A549 (cell line): ENCODE data around the gene FHL2. TPM values are rescaled to one million over a fixed set of nuclear protein-coding genes. Genes with fewer than 3 reads are reported as not detected.

Experiments
- ATAC-seq, 2 experiments: fragments of 200-7000 bp in 1 of 2; fragments of >200 bp in 1 of 2; cut with Nextera tagmentation in 1 of 2; cut with Tn5 transposase in 1 of 2; 3 replicates each; pipeline versions ENCODE4 v1.8.0 to v1.9.1; 2018 to 2020; ENCODE audit warnings: mild to moderate bottlenecking in 1 of 2, moderate library complexity in 1 of 2
- CTCF ChIA-PET: fragments of 300-600 bp; sonication (Branson Sonifier 250); formaldehyde crosslinking; extraction: SDS; loops from one replicate; lab custom pipeline; 2021; ENCODE audit warnings: antibody characterized with exemption, inconsistent platforms; lab: Yijun Ruan, JAX
- POLR2A ChIA-PET: fragments of 350-600 bp; formaldehyde crosslinking; extraction: SDS; loops from one replicate; lab custom pipeline; 2021; ENCODE audit warnings: antibody characterized with exemption, inconsistent platforms; lab: Yijun Ruan, JAX
- DNase-seq, 2 experiments: peaks; one replicate each; pipeline versions ENCODE4 v3.0.0 to v3.0.0-alpha.2; 2011 to 2016; ENCODE audit warnings: low read depth in 1 of 2, low spot score in 1 of 2
- FAIRE-seq: peaks from 2 replicates; lab custom pipeline; 2011; peaks lifted over from hg19 to GRCh38; lab: Jason Lieb, UNC
- H3K27ac ChIP-seq, 2 experiments: fragments of >200 bp; sonication (Bioruptor Twin); formaldehyde crosslinking; 3 replicates each; pipeline ENCODE4 v1.5.1; 2016 to 2017
- H3K4me1 ChIP-seq: fragments of >200 bp; sonication (Bioruptor Twin); formaldehyde crosslinking; 3 replicates; pipeline ENCODE4 v1.6.1; 2016
- H3K4me2 ChIP-seq: fragments of >200 bp; sonication (Bioruptor Twin); formaldehyde crosslinking; 3 replicates; pipeline ENCODE4 v1.6.1; 2016
- H3K4me3 ChIP-seq: fragments of >200 bp; sonication (Bioruptor Twin); formaldehyde crosslinking; 3 replicates; pipeline ENCODE4 v1.5.1; 2016
- H3K9me3 ChIP-seq: fragments of >200 bp; sonication (Bioruptor Twin); formaldehyde crosslinking; 3 replicates; pipeline ENCODE4 v1.6.1; 2016
- ATOH8 ChIP-seq: fragments of 250-450 bp; sonication (Bioruptor Pico); IDR thresholded peaks from 2 replicates; pipeline ENCODE4 v1.5.0; 2020; ENCODE audit warnings: low read depth, mild to moderate bottlenecking, moderate library complexity
- CBX8 ChIP-seq: fragments of 200-600 bp; sonication (generic); IDR thresholded peaks from 2 replicates; pipeline ENCODE4 v1.6.1; 2016
- CHD2 ChIP-seq: fragments of 150-350 bp; IDR thresholded peaks from 2 replicates; pipeline ENCODE4 v1.6.1; 2014; ENCODE audit warnings: low read length; ENCODE audit not compliant: partially characterized antibody
- EHF ChIP-seq: fragments of 250-450 bp; sonication (Bioruptor Pico); IDR thresholded peaks from 2 replicates; pipeline ENCODE4 v1.5.0; 2020; ENCODE audit warnings: mild to moderate bottlenecking
- EHMT2 ChIP-seq: fragments of 200-600 bp; sonication (generic); IDR thresholded peaks from 2 replicates; pipeline ENCODE4 v1.6.1; 2016; ENCODE audit warnings: antibody characterized with exemption, low read depth, mild to moderate bottlenecking, moderate library complexity
- ELK1 ChIP-seq: fragments of 150-350 bp; IDR thresholded peaks from 2 replicates; pipeline ENCODE4 v1.6.1; 2014; ENCODE audit warnings: low read depth, mild to moderate bottlenecking, low read length
- ESRRA ChIP-seq: fragments of 150-350 bp; IDR thresholded peaks from 2 replicates; pipeline ENCODE4 v1.6.1; 2014; ENCODE audit warnings: mild to moderate bottlenecking, low read length, borderline replicate concordance
- FOSB ChIP-seq: fragments of 250-450 bp; sonication (Bioruptor Pico); IDR thresholded peaks from 2 replicates; pipeline ENCODE4 v1.5.0; 2020; ENCODE audit warnings: mild to moderate bottlenecking, moderate library complexity
- FOXS1 ChIP-seq: fragments of 250-450 bp; sonication (Bioruptor Pico); IDR thresholded peaks from 2 replicates; pipeline ENCODE4 v1.5.0; 2020; ENCODE audit warnings: mild to moderate bottlenecking, moderate library complexity
- HDAC2 ChIP-seq: fragments of 200-600 bp; sonication (generic); IDR thresholded peaks from 2 replicates; pipeline ENCODE4 v1.6.1; 2016
- HMGXB4 ChIP-seq: fragments of 250-450 bp; sonication (Bioruptor Pico); IDR thresholded peaks from 2 replicates; pipeline ENCODE4 v1.5.0; 2021; ENCODE audit warnings: mild to moderate bottlenecking, moderate library complexity, borderline replicate concordance
- HOXA7 ChIP-seq: fragments of 250-450 bp; sonication (Bioruptor Pico); IDR thresholded peaks from 2 replicates; pipeline ENCODE4 v1.5.0; 2020; ENCODE audit warnings: mild to moderate bottlenecking, moderate library complexity
- HOXB13 ChIP-seq: fragments of 250-450 bp; sonication (Bioruptor Pico); IDR thresholded peaks from 2 replicates; pipeline ENCODE4 v1.5.0; 2020; ENCODE audit warnings: low read depth, mild to moderate bottlenecking, moderate library complexity
- PHF8 ChIP-seq: fragments of 200-600 bp; sonication (generic); IDR thresholded peaks from 2 replicates; pipeline ENCODE4 v1.6.1; 2016; ENCODE audit warnings: low read depth, mild to moderate bottlenecking, antibody characterized with exemption, moderate library complexity, borderline replicate concordance
- RARB ChIP-seq: fragments of 250-450 bp; sonication (Bioruptor Pico); IDR thresholded peaks from 2 replicates; pipeline ENCODE4 v1.8.0; 2021; ENCODE audit warnings: mild to moderate bottlenecking, moderate library complexity
- RCOR1 ChIP-seq: fragments of 150-350 bp; IDR thresholded peaks from 2 replicates; pipeline ENCODE4 v1.6.1; 2014; ENCODE audit warnings: antibody characterized with exemption, low read length, low read depth
- REST ChIP-seq: fragments of 200-600 bp; sonication (generic); IDR thresholded peaks from 2 replicates; pipeline ENCODE4 v1.6.1; 2016; ENCODE audit warnings: antibody characterized with exemption, mild to moderate bottlenecking, moderate library complexity
- RNF2 ChIP-seq: fragments of 200-600 bp; sonication (generic); IDR thresholded peaks from 2 replicates; pipeline ENCODE4 v1.6.1; 2016; ENCODE audit warnings: low read depth, mild to moderate bottlenecking, antibody characterized with exemption, moderate library complexity, borderline replicate concordance
- ZFP36 ChIP-seq: fragments of 450-650 bp; IDR thresholded peaks from 2 replicates; pipeline ENCODE4 v1.6.1; 2014; ENCODE audit warnings: borderline replicate concordance; ENCODE audit not compliant: partially characterized antibody
- WGBS: methylation state at CpG from one replicate; pipeline ENCODE4 v1.1.6; 2017; ENCODE audit errors: missing lambda C conversion rate; 5-methylcytosine and 5-hydroxymethylcytosine counted together
- polyA plus RNA-seq, 4 experiments: library from polyadenylated mRNA; depleted of rRNA in 3 of 4; stranded (reverse); fragments of >200 nt; fragmentation: RNase III in 1 of 4; extraction: RNeasy Plus Mini Kit Qiagen cat#74134 plus additional on column Dnase treatment in 1 of 4; gene quantifications; 2 replicates in 3 of 4; 3 replicates in 1 of 4; pipeline ENCODE4 v1.2.3, GENCODE V29; 2011 to 2017

FHL2 gene
- polyA plus RNA-seq, 2 of the 4 experiments (the other 2 are of a cell fraction), result 57.9 to 85.9 TPM

- Histone ChIP-seq H3K4me2 (no peak overlapping the region), H3K27ac (no peak overlapping the region), H3K4me3 (no peak overlapping the region), H3K9me3 (no peaks in the 10 kb centered on the region), H3K4me1 (peaks cover 8% of the 10 kb centered on the region; the same call in 1 of the 3 replicates)
- ATAC-seq, result no peak
- FAIRE-seq, result no peak
- POLR2A ChIA-PET, result no interaction called here
- whole genome bisulfite sequencing, result 77% methylated on average over 4 of the region's 4 CpGs
- DNase-seq, result no peak
- TF ChIP-seq HMGXB4 (CRISPR knock-in tag) (no peak), EHF (CRISPR knock-in tag) (no peak), HOXA7 (CRISPR knock-in tag) (no peak), FOSB (CRISPR knock-in tag) (no peak), CBX8 (no peak), ELK1 (no peak), RCOR1 (no peak), EHMT2 (no peak), FOXS1 (no peak), HOXB13 (CRISPR knock-in tag) (no peak), RARB (CRISPR knock-in tag) (no peak), ATOH8 (CRISPR knock-in tag) (no peak), ZFP36 (no peak), CHD2 (no peak), HDAC2 (no peak), REST (no peak)
- CTCF ChIA-PET, result interaction anchor here (1.7 to 1.8 kb wide), 2 partner anchors 9 to 33 kb away, joined by 4 read pairs; no protein-coding TSS in a partner anchor
These were observed 32.7 kb upstream of the FHL2 start for GRCh38 chr2:105431367-105432043.

- ChIA-PET POLR2A (no interaction called here), CTCF (interaction anchor here (0.9 to 1.1 kb wide), 2 partner anchors 19 to 58 kb away, joined by 3 read pairs; no protein-coding TSS in a partner anchor)
These were observed 29.7 kb upstream of the FHL2 start for GRCh38 chr2:105428387-105429018.

More at GRCh38 chr2:105428387-105429018, 29.7 kb upstream of the FHL2 start:
- Histone ChIP-seq H3K27ac (no peak overlapping the region), H3K4me3 (no peak overlapping the region), H3K4me2 (no peak overlapping the region), H3K4me1 (peaks cover 8% of the 10 kb centered on the region; the same call in 1 of the 3 replicates), H3K9me3 (no peaks in the 10 kb centered on the region)
- DNase-seq, result no peak
- no peak for TF ChIP-seq FOSB (CRISPR knock-in tag)
- TF ChIP-seq PHF8, result no peak
- TF ChIP-seq EHMT2, result no peak
- no peak for TF ChIP-seq ESRRA
- TF ChIP-seq RNF2, result no peak
- FAIRE-seq, result no peak
- no peak for ATAC-seq
- 71% methylated on average over 12 of the region's 12 CpGs for WGBS
